ENCODE data around the gene VARS2. TPM values are rescaled to one million over a fixed set of nuclear protein-coding genes. Genes with fewer than 3 reads are reported as not detected.

The VARS2 gene
- total RNA-seq, 4 donors from 2014 or later = 13.0 to 25.2 (median 18.1) TPM

DNA sequence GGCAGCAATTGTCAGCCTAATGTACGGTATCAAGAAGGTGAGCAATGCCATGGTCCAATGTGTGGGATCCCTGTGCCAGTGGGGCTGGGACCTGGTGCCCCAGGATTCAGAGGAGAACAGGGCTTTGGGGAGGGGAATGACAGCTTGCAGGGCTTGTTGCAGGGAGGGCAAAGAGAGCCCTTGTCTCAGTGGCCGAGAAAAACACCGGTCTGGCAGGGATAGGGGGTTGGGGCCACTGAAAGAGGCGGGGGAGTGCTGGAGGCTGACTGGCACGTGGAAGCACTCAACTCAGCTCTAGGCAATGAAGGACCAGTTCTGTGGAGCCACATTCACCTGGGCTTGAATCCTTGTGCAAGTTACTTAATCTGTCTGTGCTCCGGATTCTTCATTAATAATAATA is 23.2 kb downstream of the VARS2 start:
- no peak for TF ChIP-seq POLR2A (IDR thresholded peaks at IDR 0.05)
- TF ChIP-seq, protein P1, sequence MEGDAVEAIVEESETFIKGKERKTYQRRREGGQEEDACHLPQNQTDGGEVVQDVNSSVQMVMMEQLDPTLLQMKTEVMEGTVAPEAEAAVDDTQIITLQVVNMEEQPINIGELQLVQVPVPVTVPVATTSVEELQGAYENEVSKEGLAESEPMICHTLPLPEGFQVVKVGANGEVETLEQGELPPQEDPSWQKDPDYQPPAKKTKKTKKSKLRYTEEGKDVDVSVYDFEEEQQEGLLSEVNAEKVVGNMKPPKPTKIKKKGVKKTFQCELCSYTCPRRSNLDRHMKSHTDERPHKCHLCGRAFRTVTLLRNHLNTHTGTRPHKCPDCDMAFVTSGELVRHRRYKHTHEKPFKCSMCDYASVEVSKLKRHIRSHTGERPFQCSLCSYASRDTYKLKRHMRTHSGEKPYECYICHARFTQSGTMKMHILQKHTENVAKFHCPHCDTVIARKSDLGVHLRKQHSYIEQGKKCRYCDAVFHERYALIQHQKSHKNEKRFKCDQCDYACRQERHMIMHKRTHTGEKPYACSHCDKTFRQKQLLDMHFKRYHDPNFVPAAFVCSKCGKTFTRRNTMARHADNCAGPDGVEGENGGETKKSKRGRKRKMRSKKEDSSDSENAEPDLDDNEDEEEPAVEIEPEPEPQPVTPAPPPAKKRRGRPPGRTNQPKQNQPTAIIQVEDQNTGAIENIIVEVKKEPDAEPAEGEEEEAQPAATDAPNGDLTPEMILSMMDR (IDR thresholded peaks at IDR 0.05) = no peak
- intact Hi-C loops (cut with DNase I; ENCODE audit: low total_unique reads) = no loop called here
- no peak for DNase-seq (ENCODE audit: low spot score in 2 of 2)
- no peak overlapping the region for H3K4me3 ChIP-seq (ENCODE audit: low read depth, poor library complexity, severe bottlenecking)
- 76 to 85% methylated on average over 6 of the region's 6 CpGs for WGBS, 2 donors

DNA sequence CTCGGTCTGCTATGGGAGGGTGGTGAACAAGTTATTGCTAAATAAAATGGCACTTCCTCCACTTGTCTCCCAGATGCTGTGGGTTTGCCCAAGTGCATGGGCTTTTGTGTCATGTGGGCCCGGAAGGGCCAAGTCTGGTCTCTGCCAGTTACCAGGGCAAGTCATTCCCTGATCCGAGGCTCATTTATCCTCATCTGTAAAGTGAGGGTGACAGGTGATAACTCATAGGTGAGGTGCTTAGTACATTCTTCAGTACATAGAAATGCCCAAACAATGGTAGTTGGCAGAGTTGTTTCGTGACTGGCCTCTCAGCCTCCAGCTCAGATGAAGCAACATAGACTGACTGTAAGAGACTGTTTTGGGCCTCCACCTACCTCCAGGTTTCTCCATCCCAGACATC is 24.7 kb downstream of the VARS2 start:
- TF ChIP-seq POLR2A (IDR thresholded peaks at IDR 0.05) = no peak
- TF ChIP-seq, protein P1 (IDR thresholded peaks at IDR 0.05) = no peak
- no peak for DNase-seq (ENCODE audit: low spot score in 2 of 2)
- intact Hi-C loops (cut with DNase I; ENCODE audit: low total_unique reads) = no loop called here
- 41 to 51% methylated on average over 4 of the region's 4 CpGs for WGBS, 2 donors
- H3K4me3 ChIP-seq (ENCODE audit: low read depth, poor library complexity, severe bottlenecking) = no peak overlapping the region

DNA sequence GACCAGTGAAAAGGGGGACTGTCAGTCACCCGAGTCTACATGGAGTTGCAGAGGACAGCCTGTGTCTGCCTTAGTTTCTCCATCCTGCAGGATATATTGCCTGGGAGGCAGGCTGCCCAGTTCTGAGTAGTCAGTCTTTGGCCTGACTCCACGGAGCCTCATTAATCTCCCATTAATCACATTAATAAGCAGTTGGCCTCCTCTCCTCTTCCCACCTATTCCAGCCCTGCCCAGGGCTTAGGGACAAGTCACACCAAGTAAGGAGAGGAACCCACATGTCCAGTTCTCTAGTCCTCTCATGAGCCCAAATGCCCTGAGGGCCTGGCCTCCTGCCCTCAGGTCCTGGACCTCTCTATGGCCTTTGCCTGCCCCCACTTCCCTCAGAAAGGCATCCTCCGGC is 25.4 kb downstream of the VARS2 start:
- WGBS, 2 donors = 47 to 48% methylated on average over 3 of the region's 3 CpGs
- no peak overlapping the region for H3K4me3 ChIP-seq (ENCODE audit: low read depth, poor library complexity, severe bottlenecking)
- DNase-seq (ENCODE audit: low spot score in 2 of 2) = no peak
- intact Hi-C loops (cut with DNase I; ENCODE audit: low total_unique reads) = no loop called here
- TF ChIP-seq POLR2A (IDR thresholded peaks at IDR 0.05) = no peak
- TF ChIP-seq, protein P1 (IDR thresholded peaks at IDR 0.05) = no peak

DNA sequence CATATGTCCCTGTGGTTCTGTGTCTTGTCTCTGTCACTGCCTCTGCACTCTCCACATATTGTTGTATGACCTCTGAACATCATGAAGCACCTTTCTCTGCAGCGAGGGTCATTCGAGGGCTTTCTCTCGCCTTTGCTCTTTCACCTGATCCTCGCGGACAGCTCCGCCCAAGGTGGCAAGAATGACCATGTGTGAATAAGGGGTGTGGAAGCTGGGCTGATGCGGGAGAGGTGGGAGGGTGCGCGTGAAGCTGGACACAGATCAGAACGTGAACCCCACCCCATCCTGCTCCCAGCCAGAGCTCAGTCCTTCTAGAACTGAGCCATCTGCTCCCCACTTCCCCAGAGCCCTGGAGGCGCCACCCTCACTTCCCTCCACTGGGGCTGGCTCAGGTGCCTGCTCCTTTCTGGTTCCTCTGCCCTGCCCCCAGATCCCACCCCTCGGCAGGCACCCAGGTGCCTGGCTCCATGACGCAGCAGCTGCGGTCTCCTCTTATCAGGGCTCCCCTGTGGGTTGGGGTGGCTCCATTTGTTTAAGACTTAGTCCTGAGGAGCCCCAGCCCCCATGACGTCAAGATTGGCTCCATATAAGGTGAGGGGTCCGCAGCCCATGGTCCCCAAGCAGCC is 26.4 kb downstream of the VARS2 start, which contains the start of gene MUCL3:
Gene MUCL3 (plus strand): TSS at position 613 of the 626 bp plus-strand sequence. CDS start 27 bp downstream, outside the sequence.
- H3K4me3 ChIP-seq (ENCODE audit: low read depth, poor library complexity, severe bottlenecking) = no peak within 1 kb of the TSS
- DNase-seq (ENCODE audit: low spot score in 2 of 2) = no peak
- 57 to 61% methylated on average over 16 of the region's 16 CpGs for WGBS, 2 donors
- TF ChIP-seq, protein P1 (IDR thresholded peaks at IDR 0.05) = no peak
- TF ChIP-seq POLR2A (IDR thresholded peaks at IDR 0.05) = no peak
- intact Hi-C loops (cut with DNase I; ENCODE audit: low total_unique reads) = no loop called here

DNA sequence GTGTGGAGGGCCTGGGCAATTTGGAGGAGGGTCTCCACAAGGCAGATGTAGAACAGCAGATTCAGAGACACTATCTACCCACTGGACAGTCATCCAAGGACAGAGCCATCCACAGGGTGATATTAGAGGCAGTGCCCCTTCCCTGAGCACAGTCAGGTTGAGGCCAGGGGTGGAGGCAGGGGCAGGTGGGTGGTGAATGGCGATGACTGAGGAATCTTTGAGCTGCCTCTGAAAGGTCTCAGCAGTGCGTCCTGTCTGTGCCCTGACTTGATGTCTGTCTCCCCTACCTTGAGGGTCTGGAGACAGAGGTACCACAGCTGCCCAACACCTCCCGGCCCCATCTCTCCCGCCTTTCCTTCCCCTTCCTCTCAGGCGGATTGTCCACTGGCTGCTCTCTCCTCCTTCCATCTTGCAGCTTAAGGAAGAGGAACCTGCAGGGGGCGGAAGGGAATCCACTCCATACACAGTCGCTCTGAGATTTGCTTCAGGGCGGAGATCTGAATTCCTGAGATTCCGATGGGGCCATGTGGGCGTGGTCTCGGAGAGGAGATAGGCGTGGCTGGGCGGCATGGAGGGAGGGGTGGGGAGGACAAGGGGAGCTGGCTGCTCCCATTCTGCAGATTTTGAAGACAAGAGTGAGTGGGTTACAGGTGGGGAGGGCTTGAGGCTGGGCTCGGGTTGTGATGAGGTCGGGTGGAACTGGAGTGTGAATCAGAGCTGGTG is 28.5 kb downstream of the VARS2 start:
- DNase-seq (ENCODE audit: low spot score in 2 of 2) = peak; percentile 50 to 87
- 15 to 16% methylated on average over 15 of the region's 15 CpGs for WGBS, 2 donors
- intact Hi-C loops (cut with DNase I; ENCODE audit: low total_unique reads) = no loop called here
- no peak for TF ChIP-seq POLR2A (IDR thresholded peaks at IDR 0.05)
- TF ChIP-seq, protein P1 (IDR thresholded peaks at IDR 0.05) = no peak
- H3K4me3 ChIP-seq (ENCODE audit: low read depth, poor library complexity, severe bottlenecking) = no peak overlapping the region

Measured in lower leg skin (tissue), 4 donors.